Superior temporal gyrus (tissue), 1 donor: ENCODE measurements around the gene TUFT1.
"Not testable (repeated sequence)": the region's sequence is repeated elsewhere in the genome, so short reads cannot be mapped to it uniquely, and the experiment has no call there.

Experiments
- DNase-seq: peaks from one replicate; pipeline ENCODE4 v3.0.0-alpha.2; 2016; ENCODE audit errors: extremely low spot score

Gene TUFT1

DNA sequence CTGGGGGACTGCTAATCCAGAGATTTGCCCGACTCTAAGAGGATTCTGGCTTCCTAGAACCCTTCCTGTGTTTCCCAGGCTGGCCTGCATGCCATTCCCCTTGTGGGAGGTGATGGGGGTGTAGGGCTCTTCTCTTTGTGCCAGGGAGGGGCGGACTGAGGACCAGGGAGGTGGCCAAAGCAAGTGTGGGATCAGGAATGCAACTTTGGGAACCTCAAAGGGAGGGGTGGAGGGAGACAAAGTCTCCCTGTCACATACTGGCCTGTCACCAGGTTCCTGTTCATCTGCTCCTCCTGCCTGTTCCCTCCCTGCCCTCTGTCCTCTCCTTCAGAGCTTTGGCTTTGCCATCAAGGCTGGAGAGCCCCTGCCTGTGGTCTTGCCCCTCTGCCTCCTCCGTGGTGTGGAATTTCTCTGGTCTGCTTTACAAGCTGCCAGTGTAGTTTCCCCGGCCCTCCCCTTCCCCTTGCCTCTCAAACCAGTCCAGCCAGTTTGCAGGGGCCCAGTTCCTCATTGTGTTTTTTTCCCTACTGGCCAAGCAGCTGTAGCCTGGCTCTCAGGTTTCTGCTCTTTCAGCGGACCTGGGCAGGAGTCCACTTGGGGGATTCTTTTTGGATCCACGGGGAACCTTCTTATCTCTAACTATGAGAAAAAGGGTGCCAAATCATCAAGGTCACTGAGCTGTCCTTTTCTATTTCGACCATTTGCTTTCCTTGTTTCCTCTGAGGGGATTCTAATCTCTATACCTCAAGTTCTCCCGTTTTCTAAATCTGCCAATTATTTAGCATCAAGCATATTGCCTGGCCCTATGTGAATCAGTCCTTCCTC is 27.1 kb upstream of the TUFT1 start:
- DNase-seq: no peak

DNA sequence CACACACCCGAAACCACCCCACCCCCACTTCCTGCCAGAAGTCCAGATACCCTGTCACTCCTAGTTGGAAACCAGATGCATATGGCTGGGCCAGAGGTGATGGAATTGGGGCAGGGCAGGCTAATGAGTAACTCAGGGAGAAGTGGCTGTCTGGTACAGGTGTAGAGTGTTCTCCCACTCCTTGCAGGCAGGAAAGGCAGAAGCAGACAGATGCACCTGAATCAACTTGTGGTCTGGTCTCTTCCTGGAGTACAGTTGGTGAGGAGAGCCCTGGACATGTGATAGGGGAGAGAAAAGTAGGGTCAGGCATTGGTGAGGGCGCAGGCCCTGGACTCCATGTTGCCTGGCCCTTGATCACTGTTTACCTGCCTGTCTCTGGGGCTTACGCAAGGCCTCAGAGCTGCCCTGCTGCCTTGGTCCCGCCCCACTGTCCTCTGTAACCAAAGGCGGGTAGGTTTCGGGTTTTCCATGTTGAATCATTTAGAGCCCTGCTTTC is 26.4 kb upstream of the TUFT1 start:
- no peak for DNase-seq

DNA sequence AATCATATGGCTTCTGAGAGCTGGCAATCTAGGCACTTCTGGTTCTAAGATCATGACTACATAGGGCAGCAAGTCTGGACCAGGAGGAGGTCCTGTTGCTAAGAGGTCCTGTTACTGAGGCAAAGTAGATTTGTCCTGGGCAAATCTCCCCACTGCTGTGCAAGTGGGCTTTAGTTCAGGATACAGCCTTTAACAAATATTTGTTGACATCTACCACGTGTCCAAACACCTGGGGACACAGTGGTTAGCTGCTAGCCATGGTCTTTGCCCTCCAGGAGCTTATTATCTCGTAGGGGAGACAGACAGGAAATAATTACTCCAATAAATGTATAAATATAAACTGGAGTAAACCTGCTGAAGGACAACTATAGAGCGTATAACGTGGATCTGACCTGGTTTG is 25.7 kb upstream of the TUFT1 start:
- DNase-seq: no peak

DNA sequence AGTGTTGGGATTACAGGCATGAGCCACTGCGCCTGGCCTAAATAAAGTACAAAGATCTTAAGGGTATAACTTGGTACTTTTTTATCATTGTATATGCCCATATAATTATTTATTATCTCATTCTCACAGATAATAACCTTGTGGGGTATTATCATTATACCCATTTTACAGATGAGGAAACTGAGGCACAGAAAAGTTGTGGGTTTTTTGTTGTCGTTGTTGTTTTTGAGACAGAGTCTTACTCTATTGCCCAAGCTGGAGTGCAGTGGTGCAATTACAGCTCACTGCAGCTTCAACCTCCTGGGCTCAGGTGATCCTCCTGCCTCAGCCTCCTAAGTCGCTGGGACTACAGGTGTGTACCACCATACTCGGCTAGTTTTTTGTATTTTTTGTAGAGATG is 24.8 kb upstream of the TUFT1 start:
- no peak for DNase-seq

DNA sequence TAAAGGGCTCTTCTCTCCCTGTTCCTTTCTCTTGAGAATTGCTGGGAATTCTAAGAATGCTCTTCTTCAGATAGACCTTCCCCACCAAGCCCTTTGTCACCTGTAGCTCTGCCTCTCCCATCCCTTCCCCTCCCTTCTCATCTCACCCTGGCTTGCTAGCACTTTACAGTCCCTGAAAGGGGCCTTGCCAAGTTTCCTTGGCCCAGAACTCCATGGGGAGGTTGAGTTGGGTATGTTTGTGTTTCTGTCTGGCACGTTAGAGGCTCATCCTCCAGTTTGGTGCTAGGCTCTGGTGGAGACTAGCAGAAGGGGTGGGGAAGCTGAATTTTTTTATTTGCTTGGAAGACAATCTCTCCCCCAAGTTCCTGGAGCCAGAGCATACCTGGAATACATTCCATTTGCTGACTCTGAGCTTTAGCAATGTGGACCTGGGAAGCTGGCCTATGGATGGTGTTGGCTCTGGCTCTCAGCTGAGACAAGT is 24.0 kb upstream of the TUFT1 start:
- DNase-seq: no peak

DNA sequence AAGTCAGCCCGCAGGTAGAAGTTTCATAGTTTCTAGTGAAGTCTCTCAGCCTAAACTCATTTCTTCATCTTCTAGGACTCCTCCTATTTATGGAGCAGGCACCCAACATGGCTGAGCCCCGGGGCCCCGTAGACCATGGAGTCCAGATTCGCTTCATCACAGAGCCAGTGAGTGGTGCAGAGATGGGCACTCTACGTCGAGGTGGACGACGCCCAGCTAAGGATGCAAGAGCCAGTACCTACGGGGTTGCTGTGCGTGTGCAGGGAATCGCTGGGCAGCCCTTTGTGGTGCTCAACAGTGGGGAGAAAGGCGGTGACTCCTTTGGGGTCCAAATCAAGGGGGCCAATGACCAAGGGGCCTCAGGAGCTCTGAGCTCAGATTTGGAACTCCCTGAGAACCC is 21.7 kb upstream of the TUFT1 start:
- DNase-seq: no peak

DNA sequence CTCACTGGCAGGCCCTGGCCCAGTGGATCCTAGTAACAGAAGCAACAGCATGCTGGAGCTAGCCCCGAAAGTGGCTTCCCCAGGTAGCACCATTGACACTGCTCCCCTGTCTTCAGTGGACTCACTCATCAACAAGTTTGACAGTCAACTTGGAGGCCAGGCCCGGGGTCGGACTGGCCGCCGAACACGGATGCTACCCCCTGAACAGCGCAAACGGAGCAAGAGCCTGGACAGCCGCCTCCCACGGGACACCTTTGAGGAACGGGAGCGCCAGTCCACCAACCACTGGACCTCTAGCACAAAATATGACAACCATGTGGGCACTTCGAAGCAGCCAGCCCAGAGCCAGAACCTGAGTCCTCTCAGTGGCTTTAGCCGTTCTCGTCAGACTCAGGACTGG is 21.2 kb upstream of the TUFT1 start:
- no peak for DNase-seq

DNA sequence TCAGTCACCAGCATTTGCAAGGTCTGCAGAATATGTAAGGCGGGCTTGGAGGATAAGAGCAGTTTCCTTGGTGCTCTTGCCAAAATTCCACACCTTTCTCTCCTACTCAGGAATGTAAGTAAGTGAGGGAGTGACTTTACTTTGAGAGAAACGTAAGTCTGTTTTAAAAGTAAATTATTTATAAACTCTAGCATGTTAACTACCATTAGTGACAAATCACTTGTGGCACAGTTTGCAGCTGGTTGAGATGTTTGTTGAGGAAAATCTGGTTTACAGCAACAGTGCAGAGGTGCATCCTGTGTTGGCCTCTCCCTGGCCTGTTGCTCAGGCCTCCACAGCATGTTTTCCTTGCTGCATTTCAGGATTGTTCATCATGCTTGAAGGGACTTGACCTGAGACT is 20.4 kb upstream of the TUFT1 start:
- no peak for DNase-seq

DNA sequence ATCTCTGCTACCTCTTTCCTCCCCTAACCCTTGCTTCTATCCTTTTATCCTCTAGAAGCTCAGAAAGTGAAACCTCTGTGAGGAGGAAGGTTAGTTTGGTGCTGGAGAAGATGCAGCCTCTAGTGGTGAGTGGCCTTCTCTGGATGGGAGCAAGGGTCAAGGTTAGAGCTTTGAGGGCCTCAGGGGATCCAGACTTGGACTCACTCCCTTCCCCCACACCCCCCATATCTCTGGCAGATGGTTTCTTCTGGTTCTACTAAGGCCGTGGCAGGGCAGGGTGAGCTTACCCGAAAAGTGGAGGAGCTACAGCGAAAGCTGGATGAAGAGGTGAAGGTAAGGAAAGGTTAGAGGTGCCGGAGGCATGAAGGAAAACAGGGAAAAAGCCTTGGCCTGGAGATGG is 19.8 kb upstream of the TUFT1 start:
- no peak for DNase-seq

DNA sequence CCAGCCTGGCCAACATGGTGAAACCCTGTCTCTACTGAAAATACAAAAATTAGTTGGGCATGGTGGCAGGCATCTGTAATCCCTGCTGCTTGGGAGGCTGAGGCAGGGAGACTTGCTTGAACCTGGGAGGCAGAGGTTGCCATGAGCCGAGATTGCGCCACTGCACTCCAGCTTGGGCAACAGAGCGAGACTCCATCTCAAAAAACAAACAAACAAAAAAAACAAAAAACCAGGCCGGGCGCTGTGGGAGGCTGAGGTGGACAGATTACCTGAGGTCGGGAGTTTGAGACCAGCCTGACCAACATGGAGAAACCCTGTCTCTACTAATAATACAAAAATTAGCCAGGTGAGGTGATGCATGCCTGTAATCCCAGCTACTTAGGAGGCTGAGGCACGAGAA is 17.7 kb upstream of the TUFT1 start:
- DNase-seq: not testable (repeated sequence)

DNA sequence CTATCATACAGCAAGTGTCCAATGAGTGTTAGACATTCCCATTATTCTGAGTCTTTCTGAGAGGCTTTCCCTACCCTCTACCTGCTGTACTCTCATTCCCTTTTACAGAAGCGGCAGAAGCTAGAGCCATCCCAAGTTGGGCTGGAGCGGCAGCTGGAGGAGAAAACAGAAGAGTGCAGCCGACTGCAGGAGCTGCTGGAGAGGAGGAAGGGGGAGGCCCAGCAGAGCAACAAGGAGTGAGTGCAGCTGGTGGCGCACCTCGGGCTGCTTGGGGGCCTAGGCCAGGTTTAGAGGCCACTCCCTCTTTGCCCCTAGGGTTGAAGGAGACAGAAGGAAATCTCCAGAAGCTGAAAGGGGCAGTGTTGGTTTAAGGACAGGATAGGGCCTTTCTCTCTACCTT is 16.8 kb upstream of the TUFT1 start:
- no peak for DNase-seq

DNA sequence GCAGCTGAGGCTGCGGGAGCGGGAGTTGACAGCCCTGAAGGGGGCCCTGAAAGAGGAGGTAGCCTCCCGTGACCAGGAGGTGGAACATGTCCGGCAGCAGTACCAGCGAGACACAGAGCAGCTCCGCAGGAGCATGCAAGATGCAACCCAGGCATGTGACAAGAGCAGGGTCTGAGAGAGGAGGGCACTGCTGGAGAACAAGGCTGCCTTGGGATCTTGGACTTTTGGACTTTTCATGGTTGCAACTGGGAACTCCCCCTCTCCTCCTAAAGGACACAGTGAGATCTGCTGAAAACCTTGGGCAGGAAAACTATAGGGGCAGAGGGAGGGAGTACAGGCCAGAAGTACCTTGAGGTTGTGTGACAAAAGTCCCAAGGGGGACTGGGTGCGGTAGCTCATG is 15.4 kb upstream of the TUFT1 start:
- DNase-seq: no peak

DNA sequence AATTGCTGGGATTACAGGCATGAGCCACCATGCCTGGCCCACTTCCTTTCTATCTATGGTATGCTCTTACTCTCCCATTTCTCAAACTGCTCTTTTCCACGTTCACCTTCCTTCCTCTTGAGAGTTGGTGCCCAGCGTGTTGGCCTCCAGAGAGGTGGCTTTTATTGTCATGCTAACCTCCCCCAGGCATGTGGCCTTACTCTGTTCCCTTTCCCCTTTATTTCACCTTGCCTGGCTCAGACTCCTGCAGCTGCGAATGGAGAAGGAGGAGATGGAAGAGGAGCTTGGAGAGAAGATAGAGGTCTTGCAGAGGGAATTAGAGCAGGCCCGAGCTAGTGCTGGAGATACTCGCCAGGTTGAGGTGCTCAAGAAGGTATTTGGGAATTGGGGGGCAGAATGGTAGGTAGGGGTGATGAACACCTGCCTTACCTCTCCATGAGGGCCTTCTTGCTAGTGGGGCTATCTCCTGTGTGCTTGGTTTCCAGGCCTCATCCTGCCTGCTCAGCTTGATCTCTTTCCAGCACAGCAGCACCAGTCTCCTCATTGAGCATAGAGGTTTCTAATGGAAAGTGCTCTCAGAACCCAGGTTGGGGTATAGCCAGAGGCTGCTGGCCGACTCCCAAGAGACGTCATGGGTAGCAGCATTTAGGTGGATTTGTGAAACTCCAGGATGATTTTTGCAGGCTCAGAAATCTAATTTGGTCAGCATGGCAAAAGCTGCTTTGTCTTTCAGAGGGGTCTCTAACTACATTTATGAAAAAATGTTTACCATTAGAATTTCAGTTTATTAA is 13.2 kb upstream of the TUFT1 start:
- DNase-seq: no peak

DNA sequence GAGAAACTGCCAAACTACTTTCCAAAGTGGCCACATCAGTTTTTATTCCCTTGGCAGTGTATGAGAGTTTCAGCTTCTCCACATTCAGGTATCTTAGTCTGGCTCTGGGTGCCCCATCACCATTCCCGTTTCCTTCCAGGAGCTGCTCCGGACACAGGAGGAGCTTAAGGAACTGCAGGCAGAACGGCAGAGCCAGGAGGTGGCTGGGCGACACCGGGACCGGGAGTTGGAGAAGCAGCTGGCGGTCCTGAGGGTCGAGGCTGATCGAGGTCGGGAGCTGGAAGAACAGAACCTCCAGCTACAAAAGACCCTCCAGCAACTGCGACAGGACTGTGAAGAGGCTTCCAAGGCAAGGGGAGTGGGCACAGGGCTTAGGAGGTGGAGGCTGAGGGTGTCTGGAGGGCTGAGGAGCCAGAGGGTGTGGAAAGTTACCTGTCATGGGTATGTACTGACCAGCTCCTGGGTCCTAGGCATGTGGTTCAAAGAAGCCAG is 10.9 kb upstream of the TUFT1 start:
- no peak for DNase-seq

DNA sequence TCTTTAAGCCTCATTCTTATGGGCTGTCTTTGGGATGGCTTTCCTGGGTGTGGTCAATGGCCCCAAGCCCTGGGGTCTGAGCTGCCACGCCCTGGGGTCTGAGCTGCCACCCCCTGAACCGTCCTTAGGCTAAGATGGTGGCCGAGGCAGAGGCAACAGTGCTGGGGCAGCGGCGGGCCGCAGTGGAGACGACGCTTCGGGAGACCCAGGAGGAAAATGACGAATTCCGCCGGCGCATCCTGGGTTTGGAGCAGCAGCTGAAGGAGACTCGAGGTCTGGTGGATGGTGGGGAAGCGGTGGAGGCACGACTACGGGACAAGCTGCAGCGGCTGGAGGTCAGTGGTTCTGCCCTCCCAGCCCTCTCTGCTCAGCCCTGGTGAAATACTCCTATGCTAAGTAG is 10.3 kb upstream of the TUFT1 start:
- no peak for DNase-seq

DNA sequence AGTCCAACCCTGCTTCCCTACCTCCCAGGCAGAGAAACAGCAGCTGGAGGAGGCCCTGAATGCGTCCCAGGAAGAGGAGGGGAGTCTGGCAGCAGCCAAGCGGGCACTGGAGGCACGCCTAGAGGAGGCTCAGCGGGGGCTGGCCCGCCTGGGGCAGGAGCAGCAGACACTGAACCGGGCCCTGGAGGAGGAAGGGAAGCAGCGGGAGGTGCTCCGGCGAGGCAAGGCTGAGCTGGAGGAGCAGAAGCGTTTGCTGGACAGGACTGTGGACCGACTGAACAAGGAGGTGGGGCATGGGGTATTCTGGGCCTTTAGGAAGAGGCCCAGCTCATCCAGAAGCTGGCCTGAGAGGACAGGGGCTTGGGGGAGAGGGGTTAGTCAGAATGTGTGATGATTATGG is 9.6 kb upstream of the TUFT1 start:
- no peak for DNase-seq

DNA sequence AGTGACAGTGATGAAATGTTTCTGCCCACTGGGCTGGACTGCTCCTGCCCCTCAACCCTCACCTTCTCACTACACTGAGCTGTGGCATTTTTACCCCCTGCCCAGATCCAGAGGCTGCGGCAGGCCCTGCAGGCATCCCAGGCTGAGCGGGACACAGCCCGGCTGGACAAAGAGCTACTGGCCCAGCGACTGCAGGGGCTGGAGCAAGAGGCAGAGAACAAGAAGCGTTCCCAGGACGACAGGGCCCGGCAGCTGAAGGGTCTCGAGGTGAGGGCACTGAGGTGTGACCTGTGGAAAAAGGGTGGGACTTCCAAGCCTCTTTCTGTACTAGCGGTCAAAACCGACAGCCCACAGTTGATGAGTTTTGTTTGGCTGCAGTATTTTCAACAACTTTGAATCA is 6.2 kb upstream of the TUFT1 start:
- no peak for DNase-seq

DNA sequence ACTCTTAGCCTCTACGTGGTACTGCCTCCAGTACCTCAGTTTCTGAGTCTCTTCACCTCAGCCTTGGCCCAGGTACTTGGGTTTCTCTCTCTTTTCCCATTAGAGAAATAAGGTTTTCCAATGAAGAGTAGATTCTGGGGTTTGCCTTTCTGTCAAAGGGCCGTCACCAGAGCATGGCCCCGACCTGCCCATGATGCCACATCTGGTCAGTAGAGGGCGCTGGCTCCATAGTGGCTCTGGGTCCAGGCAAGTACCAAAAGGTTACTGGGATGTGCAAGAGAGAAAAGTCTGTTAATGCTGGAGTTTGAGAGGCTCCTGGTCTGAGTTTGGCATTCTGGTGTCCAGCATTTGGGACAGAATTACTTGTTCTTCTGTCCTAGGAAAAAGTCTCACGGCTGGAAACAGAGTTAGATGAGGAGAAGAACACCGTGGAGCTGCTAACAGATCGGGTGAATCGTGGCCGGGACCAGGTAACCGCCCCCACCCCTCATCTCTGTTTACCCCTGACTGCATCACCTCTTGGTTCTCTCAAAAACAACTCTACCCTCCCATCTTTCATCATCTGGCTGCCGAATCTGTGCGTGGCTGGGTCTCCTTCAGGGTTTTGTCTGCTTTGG is 5.3 kb upstream of the TUFT1 start:
- peak; percentile 82 for DNase-seq

DNA sequence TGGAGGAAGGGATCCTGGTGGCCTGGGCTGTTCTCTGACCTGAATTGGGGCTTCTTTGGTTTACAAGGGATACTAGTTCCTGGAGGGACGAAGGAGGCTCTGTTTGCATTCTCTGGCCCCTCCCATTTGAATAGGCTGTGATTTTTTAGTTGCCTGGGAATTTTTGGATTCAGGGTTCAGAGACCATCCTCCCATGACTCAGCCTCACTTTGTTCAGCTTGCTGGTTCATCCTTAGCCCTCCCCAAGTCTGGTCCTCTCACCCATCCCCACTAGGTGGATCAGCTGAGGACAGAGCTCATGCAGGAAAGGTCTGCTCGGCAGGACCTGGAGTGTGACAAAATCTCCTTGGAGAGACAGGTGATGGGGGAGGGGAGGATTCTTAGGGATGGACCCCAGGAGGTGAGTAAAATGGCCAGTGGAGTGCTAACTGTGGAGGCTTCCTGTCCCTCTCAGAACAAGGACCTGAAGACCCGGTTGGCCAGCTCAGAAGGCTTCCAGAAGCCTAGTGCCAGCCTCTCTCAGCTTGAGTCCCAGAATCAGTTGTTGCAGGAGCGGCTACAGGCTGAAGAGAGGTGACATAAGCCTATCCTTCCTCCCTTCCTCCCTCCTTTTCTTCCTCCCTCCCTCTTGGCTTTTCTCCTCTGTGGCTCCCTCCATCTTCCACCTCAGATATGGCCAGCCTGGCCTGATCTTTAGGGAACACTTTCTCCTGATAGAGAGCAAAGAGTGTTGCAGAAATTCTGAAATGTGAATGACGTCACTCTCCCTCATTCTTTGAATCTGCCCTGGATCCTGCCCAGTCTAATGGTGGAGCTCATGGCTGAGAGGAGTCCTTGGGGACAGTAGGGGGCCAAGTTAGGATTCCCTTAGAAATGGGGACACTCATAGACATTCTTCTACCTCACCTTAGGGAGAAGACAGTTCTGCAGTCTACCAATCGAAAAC is 4.5 kb upstream of the TUFT1 start:
- no peak for DNase-seq

DNA sequence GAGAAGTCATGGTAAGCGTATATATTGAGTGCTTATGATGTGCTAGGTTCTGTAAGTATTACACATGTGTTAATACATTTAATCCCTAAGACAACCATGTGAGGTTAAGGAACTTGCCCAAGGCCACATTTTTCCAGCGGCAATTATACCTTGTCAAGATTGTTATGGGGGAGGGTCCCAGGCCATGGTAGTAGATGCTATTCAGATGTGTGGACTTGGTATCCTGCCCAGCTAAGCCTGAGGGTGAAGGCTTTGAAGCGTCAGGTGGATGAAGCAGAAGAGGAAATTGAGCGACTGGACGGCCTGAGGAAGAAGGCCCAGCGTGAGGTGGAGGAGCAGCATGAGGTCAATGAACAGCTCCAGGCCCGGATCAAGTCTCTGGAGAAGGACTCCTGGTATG is 3.6 kb upstream of the TUFT1 start:
- DNase-seq: no peak

DNA sequence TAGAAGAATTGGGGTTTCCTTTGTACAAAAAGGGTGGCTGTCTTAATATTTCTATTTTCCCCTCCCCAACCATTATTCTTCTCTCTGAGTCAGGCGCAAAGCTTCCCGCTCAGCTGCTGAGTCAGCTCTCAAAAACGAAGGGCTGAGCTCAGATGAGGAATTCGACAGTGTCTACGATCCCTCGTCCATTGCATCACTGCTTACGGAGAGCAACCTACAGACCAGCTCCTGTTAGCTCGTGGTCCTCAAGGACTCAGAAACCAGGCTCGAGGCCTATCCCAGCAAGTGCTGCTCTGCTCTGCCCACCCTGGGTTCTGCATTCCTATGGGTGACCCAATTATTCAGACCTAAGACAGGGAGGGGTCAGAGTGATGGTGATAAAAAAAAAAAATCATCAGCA is 3.0 kb upstream of the TUFT1 start:
- no peak for DNase-seq
